Daoy (cell line): ENCODE measurements around the gene MLNR. TPM values are rescaled to one million over a fixed set of nuclear protein-coding genes. Genes with fewer than 3 reads are reported as not detected.

Source experiments
- DNase-seq: peaks from one replicate; pipeline ENCODE4 v3.0.0-alpha.2; 2015; ENCODE audit warnings: low read depth
- total RNA-seq: library from RNA; depleted of rRNA; stranded (reverse); fragments of >200 nt; shearing (Covaris generic); gene quantifications from 2 replicates; pipeline ENCODE4 v1.2.3, GENCODE V29; 2014; rRNA removed

The MLNR gene, protein sequence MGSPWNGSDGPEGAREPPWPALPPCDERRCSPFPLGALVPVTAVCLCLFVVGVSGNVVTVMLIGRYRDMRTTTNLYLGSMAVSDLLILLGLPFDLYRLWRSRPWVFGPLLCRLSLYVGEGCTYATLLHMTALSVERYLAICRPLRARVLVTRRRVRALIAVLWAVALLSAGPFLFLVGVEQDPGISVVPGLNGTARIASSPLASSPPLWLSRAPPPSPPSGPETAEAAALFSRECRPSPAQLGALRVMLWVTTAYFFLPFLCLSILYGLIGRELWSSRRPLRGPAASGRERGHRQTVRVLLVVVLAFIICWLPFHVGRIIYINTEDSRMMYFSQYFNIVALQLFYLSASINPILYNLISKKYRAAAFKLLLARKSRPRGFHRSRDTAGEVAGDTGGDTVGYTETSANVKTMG
- not detected in 2 replicates for total RNA-seq

DNA sequence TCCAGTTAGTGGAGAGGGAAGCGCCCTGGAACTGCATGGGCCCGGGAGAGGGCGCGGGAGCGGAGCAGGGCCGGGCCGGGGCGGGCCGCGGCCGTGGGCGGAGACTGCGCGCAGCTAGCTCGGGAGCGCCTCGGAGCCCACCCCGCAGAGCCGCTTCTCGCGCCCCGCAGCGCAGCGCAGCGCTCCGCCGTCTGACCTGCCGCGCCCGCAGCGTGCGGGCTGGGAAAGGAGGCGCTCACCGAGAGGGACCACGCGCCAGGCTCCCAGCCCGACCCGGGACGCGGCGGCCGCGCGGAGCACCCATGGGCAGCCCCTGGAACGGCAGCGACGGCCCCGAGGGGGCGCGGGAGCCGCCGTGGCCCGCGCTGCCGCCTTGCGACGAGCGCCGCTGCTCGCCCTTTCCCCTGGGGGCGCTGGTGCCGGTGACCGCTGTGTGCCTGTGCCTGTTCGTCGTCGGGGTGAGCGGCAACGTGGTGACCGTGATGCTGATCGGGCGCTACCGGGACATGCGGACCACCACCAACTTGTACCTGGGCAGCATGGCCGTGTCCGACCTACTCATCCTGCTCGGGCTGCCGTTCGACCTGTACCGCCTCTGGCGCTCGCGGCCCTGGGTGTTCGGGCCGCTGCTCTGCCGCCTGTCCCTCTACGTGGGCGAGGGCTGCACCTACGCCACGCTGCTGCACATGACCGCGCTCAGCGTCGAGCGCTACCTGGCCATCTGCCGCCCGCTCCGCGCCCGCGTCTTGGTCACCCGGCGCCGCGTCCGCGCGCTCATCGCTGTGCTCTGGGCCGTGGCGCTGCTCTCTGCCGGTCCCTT, at the start of gene MLNR:
TSS of gene MLNR (plus strand) at position 303 of the 820 bp plus-strand sequence. CDS start at position 303, 0 bp downstream.
- DNase-seq: peak; percentile 19

DNA sequence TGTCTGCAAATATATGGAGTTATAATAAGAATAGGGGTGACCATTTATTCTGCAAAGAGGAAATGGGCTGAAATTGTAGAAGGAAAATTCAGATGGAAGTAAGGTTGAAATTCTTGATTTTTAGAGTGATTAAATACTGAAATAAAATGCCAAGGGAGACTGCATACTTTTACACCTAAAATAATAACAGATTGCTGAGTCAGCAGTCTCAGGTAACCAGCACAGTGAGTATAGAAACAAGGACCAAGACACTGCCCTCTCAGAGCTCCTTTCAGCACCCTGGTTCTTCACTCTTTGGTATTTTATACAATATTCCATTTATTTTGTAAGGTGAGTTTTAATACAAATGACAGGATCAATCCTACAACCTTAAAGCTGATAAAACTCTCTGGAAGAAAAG, 48.8 kb upstream of the MLNR start:
- no peak for DNase-seq

DNA sequence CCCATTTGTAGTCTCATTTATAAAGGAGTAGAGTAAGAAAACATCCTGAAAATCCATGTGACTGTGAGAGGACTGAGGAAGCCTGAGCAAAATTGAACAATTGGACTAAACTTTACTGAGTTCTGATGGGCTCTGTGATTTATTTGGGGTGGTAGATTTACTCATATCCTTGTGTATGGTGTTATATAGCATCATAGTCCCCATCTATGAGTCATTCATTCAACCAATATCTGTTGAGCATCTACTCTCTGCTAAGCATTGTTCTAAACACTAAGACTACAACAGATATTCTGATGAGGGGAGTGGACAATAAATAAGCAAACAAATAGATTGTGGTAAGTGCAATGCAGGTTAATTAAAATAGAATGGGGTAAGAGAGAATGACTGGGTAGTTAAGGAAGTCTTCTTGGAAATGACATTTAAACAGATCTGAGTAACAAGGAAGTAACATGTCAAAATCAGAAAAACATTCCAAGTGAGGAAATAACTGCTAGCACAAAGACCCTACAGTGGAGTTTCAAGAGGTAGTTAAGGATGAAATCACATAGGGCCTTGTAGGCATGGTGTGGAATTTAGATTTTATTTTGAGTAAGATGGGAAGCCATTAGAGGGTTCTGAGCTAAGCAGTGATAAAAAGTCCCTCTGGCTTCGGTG, 36.3 kb upstream of the MLNR start:
- no peak for DNase-seq

DNA sequence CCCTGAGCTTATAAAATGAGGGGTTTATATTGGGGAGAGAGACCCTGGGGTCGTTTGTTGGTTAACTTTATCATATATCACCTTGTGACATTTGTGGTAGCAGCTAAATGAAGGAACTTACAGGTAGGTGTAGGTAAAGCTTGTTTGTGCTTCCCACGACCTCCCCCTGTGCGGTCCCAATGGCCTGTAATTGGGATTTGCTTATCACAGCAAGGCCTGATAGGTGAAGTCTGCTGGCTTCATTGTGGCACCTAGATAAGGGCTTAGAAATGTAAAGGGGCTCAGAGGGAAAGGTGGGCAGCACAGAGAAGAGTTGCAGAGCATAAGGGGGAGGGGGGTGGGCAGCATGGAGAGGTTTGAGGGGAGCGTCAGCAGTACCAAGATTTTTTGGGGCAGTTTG, 35.5 kb upstream of the MLNR start:
- DNase-seq: no peak

DNA sequence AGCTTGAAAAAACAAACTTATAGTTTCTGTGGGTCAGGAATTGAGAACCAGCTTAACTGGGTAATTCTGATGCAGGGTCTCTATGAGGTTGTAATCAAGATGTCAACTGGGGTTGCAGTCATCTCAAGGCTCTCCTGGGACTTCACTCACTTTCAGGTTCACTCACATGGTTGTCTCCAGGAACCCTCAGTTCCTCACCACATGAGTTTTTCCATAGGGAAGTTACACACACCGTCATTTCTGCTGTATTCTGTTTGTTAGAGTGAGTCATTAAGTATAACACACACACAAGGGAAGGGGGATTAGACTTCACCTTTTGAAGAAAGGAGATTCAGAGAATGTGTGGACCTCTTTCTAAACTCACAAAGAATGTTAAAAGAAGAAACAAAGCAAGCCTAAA, 34.9 kb upstream of the MLNR start:
- no peak for DNase-seq

DNA sequence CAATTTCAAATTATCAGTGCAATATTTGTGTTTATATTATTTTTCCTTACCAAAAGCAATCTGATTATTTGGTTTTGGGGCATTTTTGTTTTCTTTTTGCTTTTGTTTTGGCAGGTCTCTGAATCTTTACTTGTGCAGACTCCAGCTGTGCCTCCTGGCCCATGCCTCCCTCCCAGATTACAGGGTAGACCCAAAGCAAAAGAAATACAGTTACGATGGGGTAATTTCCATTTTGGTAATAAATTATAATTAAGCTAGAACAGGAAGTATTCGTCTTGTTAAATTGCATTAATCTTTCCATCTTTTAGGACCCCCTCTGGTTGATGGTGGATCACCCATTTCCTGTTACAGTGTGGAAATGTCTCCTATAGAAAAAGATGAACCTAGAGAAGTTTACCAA, 29.2 kb upstream of the MLNR start:
- no peak for DNase-seq

DNA sequence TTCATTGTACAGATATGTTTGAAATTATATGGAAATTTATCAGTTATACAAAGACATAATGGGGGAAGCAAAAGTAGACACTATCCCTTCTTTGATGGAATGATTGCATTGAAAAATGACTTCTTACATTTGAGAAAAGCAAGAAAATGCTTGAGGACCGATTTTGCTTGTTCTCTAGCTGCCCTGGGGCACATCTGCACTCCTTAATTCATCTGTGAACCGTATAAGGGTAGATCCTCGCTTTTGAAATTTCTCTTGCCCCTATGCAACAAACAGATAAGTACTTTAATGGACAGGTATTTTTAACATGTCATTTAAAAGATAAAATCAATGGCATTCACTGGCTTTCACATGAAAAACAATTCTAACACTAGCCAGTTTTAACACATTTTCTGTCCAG, 13.5 kb upstream of the MLNR start:
- no peak for DNase-seq

DNA sequence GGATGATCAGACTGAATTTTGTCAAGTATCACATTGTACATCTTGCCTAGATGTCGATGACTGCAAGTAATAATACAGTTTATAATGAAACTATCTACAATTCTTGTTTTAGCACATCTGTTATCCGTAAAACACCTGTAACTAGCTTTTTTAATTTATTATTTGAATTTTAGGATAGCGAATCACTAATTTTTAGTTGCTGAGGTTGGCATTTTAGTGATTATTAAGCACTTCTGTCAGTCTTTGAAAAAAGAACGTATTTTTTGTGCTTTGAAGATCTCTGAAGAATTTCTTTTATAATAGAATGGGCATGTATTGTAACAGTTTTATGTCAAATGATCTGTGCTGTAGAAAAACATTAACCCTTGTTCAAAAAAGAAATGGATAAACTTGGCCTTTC, 11.5 kb upstream of the MLNR start:
- DNase-seq: no peak

DNA sequence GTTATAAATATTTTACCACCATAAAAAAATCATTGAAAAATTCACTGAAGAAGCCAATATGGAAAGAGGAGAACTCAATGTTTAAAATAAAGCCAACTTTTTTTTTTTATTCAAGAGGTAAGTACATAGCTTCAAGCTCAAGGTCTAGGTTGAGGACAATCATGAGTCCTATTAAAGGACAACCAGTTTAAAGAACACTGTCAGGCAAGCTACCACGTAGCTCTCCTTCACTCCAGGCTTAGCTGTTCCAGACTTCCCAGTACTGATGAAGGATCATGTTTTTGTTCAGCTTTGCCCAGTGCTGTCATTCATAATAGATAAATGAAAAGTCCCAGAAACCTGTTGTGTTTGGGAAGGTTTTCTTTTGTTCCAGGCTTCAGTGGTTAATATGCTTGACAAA, 10.0 kb upstream of the MLNR start:
- DNase-seq: no peak

DNA sequence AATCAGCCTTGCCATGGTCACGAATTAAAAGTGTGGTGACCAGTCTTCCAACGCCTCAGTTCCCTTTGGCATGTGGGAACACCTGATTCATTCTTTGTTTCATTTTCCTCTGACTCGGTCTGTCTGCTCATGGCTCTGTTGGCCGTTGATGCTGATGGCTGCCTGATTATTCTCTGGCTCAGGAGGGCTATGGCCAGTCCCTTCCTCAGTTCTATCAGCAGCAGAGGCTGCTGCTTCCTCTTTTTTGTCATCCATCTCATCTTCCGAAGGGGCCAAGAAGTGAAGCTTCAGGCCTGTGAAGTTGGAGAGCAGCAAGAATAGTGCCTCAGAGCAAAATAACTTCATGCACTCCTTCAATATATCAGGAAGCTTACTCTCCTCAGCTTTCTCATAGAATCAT, 9.5 kb upstream of the MLNR start:
- DNase-seq: no peak

DNA sequence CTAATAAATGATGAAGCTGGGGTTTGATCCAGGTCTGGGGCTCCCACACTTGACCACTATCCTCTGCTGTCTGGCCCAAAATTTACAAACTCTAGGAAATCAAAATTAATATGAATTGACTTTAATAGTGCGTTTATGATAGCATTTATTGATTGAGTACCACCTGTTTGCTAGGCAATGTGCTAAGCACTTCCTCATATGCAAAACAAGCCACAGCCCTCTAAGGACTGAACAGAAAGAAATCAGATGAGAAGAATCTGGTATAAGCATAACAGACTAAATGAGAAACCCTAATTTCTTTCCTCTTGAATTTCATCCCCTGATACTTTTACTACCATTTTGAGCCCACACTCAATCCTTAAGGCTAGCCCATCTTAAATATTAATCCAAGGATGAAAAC, 6.6 kb upstream of the MLNR start:
- no peak for DNase-seq

DNA sequence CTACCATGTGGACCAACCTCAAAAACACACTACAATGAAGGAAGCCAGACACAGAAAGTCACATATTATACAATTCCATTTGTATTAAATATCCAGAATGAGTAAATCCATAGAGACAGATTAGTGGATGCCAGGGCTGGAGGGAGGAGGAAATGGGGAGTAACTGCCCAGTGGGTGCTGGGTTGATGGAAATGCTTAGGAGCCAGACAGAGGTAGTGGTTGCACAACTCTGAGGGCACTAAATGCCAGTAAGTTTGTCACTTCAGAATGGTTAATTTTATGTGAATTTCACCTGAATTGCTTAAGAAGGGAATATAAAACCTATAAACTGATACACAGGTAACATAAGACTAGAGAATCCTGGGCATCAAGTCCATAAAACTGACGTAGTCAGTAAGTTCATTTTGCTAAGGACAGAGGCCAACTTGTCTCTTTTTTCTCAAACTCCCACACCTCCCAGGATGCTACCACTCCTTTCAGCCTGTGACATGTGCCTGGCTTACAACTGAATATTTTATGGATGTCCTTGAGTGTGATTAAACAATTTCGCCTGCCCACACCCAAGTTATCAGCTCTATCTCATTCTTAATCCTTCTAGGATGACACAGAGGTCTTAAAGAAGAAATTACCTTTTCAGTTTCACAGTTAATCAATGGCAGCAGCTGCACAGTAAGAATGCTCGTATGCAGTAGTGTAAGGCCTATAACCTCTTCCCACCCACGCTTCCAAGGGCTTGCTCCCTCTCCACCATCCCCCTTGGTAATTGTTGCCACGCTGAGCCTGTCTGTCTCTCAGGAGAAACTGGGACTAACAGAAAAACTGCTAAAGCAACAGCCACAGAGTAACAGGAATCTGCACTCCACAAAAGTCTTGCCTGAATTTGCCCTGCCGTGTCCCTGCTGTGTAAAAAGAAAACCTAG, 5.9 kb upstream of the MLNR start:
- no peak for DNase-seq

DNA sequence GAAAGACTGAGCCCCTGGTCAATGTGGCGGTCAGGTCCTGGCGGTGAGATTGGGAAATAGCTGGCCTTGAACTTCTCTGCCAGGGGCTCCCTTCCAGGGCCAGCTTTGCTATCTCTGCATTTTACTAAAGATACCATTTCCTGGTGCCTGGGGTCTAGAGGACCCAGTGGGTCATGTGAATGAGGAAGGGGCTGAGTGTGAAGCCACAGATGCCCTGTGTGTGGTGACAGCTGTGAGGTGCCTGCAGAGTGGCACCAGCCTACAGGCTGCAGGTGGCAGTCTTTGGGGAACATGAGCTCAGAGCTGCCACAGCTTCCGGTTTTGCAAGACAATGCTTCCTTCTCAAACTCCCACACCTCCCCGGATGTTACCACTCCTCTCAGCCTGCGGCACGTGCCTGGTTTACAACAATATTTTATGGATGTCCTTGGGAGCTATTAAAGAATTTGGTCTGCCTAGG, 5.2 kb upstream of the MLNR start:
- DNase-seq: peak; percentile 15

DNA sequence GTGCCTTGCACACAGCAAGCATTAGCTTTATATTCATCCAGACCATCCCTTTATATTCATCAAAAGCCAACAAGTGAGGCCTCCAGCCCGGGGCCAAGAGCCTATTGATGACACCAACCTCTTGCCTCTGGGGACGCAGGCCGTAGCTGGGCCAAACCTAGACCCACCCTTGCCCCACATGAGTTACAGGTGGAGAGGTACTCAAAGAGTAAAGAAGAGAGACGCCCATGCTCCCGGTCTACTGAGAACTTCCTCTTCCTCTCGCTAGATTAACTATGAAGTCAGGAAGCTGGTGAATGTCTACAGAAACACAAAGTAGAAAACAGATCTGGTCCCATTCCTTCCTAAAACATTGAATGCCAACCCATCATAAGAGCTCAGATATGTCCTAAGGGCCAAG, 3.8 kb upstream of the MLNR start:
- no peak for DNase-seq

DNA sequence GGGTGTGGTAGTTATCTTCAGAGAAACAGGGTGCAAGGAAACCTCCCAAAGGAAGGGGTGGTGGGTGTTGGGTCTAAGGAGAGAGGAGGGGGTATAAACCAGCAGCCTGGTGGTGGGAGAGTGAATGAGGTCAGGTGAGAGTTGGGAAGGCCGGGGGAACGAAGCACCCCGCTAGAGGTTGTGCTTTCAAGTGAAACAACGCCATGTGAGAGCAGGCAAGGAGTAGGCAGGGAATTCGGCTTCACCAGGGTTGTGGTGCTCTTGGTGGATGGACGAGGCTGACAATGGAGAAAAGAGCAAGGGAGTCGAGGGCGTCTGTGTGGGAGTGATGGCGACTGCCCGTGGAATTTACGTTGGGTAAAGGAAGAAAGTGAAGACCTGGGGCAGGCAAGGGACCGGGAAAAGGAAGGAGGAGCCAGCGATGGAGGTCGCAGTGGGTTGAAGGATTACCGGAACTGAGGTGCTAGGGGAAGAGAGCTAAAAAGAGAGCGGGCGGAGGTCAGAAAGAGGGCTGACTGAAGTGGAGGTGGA, 2.1 kb upstream of the MLNR start:
- DNase-seq: no peak

DNA sequence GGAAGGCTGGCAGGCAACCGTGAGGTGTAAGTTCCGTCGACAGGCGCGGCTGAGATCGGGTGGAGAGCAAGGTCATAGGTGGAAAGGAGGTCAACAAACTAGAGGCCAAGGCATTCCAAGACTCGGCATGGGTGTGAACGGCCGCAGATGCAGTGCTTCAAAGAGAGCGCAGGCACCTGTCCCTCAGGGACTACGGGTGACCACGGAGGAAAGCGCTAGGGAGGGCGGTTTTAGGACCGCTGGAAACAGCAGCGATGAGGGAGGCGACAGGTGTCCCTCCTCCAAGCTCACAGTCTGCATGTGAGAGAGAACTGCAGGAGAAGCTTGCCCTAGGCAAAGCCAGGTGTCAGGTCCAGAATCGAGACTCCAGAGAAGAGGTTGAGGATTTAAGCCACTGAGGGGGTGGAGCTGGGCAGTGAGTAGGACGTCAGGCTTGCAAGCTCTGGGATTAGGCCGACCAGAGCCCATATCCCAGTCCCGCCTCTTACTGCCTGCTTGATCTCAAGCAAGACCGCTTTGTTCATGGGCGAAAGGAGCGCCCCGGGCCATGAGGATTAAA, 1.6 kb upstream of the MLNR start:
- no peak for DNase-seq

DNA sequence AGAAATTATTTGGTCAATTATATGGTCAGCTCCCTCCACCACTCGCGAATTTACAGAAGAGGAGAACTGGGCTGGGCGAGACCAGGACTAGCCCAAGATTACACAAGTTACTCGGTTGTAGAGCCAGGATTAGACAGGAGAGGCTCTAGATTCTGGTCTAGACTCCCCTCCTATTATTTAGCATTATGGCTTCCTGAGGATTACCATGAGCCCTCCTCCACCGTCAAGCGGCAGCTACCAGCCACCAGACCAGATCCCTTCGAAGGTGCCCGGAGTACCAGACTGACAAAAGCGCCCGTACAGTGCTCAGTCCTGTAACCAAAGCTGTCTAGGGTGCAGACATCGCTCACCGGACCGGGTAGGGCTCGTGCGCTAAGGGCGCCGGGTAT, 497 bp upstream of the MLNR start:
- DNase-seq: no peak

DNA sequence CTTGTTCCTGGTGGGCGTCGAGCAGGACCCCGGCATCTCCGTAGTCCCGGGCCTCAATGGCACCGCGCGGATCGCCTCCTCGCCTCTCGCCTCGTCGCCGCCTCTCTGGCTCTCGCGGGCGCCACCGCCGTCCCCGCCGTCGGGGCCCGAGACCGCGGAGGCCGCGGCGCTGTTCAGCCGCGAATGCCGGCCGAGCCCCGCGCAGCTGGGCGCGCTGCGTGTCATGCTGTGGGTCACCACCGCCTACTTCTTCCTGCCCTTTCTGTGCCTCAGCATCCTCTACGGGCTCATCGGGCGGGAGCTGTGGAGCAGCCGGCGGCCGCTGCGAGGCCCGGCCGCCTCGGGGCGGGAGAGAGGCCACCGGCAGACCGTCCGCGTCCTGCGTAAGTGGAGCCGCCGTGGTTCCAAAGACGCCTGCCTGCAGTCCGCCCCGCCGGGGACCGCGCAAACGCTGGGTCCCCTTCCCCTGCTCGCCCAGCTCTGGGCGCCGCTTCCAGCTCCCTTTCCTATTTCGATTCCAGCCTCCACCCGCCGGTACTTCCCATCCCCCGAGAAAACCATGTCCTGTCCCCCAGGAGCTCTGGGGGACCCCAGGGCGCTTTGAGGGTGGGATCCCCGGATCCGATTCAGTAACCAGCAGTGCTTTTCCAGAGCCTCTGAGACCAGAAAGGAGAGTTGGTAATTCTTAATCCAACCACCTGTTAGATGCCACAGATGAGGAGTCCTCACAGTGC, 885 bp downstream of the MLNR start:
- DNase-seq: no peak

DNA sequence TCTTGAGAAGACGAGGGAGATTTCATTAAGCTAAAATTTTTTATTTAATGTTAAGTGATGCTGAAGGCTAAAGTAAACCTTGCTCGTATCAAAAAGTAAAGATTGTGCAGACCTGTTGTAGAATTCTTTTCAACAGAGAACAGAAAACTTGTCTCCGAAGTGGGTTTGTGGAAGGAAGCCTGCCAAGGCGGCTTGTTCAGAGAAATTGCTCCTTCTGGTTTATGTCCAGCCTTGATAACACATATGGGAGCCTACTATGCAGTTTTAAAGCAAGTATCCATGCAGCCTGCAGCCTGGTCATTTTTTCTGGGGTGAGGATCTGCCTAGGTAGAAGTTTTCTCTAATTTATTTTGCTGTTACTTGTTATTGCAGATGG, 1.4 kb downstream of the MLNR start:
- no peak for DNase-seq
